ENCODE results near the gene FBXW11. TPM values are rescaled to one million over a fixed set of nuclear protein-coding genes. Genes with fewer than 3 reads are reported as not detected.

The FBXW11 gene
- total and polyA plus RNA-seq, 2 donors (not counting 1 experiment from before 2014, with no cell fraction given), result 19.7 to 62.4 TPM

DNA sequence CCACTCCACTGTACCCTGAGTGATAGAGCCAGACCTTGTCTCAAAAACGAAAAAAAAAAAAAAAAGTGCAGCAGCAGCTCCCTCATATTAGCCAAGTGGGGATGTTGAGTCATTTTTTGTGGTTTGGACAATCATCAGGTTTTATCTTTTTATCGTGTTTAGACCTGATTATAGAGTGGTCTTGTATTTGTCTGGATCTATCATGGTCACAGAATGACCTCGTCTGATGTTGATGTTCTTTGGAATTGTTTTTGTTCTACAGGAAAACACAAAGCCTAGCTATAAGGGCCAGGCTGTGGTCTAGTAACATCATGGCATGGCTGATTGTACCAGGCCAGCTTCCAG lies 1.6 kb upstream of the FBXW11 start:
- Histone ChIP-seq H3K27me3 (replicated peaks in 1 of 4; ENCODE audit: control extremely low read depth in 1 of 4, control insufficient read depth in 3 of 4, insufficient read depth in 4 of 4, low read length in 3 of 4) (no peaks in the 10 kb centered on the region), H3K27ac (ENCODE audit: low read length in 2 of 2) (no peak overlapping the region), H3K9ac (ENCODE audit: low read length) (no peak overlapping the region), H3K4me2 (replicated peaks; ENCODE audit: low read depth, low read length, poor library complexity, severe bottlenecking) (peak overlapping the region; percentile 81), H3K36me3 (replicated peaks in 1 of 2; ENCODE audit: control extremely low read depth in 1 of 2, control insufficient read depth in 1 of 2, extremely low read depth in 1 of 2, insufficient read depth in 2 of 2, low read length in 1 of 2) (no peaks in the 10 kb centered on the region), H2AFZ (ENCODE audit: insufficient read depth, low read depth, low read length, poor library complexity, severe bottlenecking) (no peak overlapping the region), H4K20me1 (ENCODE audit: control insufficient read depth, insufficient read depth, low read length, poor library complexity, severe bottlenecking) (peaks cover 2% of the 10 kb centered on the region), H3K4me1 (ENCODE audit: control insufficient read depth in 2 of 2, insufficient read depth in 2 of 2, low read length in 2 of 2) (peaks cover 29 to 32% of the 10 kb centered on the region in 2 donors), H3K4me3 (ENCODE audit: control extremely low read depth in 1 of 5, extremely low read depth in 1 of 5, insufficient read depth in 1 of 5, low read depth in 2 of 5, low read length in 4 of 5) (no peak overlapping the region), H3K79me2 (ENCODE audit: control insufficient read depth, insufficient read depth, low read length) (peaks cover 48% of the 10 kb centered on the region), H3K9me3 (ENCODE audit: control extremely low read depth in 1 of 3, control insufficient read depth in 2 of 3, insufficient read depth in 1 of 3, low read length in 2 of 3) (no peaks in the 10 kb centered on the region)
- intact Hi-C loops (cut with micrococcal nuclease), result loop anchor here (5.0 to 10.0 kb wide), 3 partner anchors 767 to 1137 kb away; partner anchors contain the start of genes BNIP1, CREBRF and DUSP1
- H3K4me1 Mint-ChIP-seq, result peaks cover 35% of the 10 kb centered on the region
- H3K27ac Mint-ChIP-seq, result no peak overlapping the region
- ATAC-seq (ENCODE audit: low read depth), result no peak
- DNase-seq, result no peak
- peak overlapping the region; percentile 61 for H3K4me3 Mint-ChIP-seq
- no peaks in the 10 kb centered on the region for H3K9me3 Mint-ChIP-seq (ENCODE audit: insufficient read depth)
- CTCF ChIA-PET, result interaction anchor here (0.9 to 11.5 kb wide), 5 partner anchors 25 to 98 kb away, joined by 3 to 130 read pairs (median 6); no protein-coding TSS in a partner anchor
- POLR2A ChIA-PET, result interaction anchor here (0.7 kb wide), 1 partner anchor 93 kb away, joined by 6 read pairs; no protein-coding TSS in a partner anchor
- TF ChIP-seq EZH2 (IDR thresholded peaks at IDR 0.05; ENCODE audit: borderline replicate concordance, insufficient read depth, low read depth, low read length, poor library complexity, severe bottlenecking), result no peak
- TF ChIP-seq, protein P1, sequence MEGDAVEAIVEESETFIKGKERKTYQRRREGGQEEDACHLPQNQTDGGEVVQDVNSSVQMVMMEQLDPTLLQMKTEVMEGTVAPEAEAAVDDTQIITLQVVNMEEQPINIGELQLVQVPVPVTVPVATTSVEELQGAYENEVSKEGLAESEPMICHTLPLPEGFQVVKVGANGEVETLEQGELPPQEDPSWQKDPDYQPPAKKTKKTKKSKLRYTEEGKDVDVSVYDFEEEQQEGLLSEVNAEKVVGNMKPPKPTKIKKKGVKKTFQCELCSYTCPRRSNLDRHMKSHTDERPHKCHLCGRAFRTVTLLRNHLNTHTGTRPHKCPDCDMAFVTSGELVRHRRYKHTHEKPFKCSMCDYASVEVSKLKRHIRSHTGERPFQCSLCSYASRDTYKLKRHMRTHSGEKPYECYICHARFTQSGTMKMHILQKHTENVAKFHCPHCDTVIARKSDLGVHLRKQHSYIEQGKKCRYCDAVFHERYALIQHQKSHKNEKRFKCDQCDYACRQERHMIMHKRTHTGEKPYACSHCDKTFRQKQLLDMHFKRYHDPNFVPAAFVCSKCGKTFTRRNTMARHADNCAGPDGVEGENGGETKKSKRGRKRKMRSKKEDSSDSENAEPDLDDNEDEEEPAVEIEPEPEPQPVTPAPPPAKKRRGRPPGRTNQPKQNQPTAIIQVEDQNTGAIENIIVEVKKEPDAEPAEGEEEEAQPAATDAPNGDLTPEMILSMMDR (IDR thresholded peaks at IDR 0.05), result no peak
- no peaks in the 10 kb centered on the region for H3K27me3 Mint-ChIP-seq
- WGBS (ENCODE audit: insufficient coverage), result 81% methylated on average over 2 of the region's 3 CpGs
